ENCODE data around the gene DNAAF5.

DNA sequence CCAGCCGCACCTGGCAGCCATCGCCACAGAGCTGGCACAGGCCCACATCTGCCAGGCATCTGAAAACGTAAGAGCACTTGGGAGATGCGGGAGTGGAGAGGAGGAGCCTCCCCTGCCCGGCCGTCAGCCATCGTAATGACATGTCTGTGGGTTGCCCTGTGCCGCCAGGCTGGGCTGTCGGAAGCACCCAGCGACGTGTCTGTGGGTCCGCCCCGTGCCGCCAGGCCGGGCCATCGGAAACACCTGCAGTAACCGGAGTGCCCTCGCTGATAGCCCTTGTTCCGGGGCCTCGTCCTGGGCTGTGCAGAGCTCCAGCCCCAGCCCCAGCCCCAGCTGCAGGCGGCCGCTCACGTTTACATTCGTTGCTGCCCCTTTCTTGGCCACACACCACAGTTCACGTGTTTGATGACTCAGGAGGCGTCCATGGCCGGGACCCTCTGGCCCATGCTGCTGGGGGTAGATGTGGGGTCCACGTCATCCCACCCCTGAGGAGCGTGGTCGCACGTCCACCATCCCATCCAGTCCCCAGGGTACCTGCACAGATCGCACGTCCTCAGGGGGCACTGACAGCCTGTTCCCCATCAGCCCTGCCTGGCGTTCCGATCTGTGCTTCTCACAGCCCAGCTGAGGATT is 30.5 kb downstream of the DNAAF5 start:
- TF ChIP-seq CTCF (IDR thresholded peaks at IDR 0.05) (no peak), POLR2A (IDR thresholded peaks at IDR 0.05) (no peak), POLR2AphosphoS5 (IDR thresholded peaks at IDR 0.05) (no peak), EP300 (IDR thresholded peaks at IDR 0.05) (no peak)

Data from suprapubic skin (tissue), 4 donors.